ENCODE measurements around the gene SF3B2.

Gene SF3B2

DNA sequence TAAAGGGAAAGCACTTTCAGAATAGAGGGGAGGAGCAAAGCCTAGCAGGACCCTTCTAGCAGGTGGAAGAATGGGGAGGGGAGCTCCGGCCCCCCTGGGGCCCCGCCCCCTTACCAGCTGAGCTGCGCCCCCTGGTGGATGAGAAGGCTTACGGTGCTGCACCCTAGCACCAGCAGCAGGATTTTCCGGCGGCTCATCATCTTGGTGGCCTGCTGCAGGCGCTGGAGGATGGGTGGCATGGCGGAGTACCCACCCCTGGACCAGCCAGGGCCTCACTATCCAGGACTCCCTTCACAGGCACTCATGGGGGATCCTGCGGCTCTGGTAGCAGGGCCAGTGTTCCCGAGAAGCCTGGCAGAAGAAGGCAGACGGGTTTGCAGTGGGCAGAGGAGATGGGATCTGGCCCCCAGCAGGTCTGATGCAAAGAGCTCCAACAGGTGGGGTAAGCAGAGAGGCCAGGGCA, 7.0 kb upstream of the SF3B2 start:
- in situ Hi-C loops (cut with HindIII; ENCODE audit: low pct_unique_long_range_greater_than_20kb, low sequenced_read_pairs), result no loop called here
- peak; percentile 87 to 98 for DNase-seq (ENCODE audit: low read depth in 1 of 2, low spot score in 1 of 2)
- no peak for TF ChIP-seq JUND (IDR thresholded peaks at IDR 0.05; ENCODE audit: low read depth)

DNA sequence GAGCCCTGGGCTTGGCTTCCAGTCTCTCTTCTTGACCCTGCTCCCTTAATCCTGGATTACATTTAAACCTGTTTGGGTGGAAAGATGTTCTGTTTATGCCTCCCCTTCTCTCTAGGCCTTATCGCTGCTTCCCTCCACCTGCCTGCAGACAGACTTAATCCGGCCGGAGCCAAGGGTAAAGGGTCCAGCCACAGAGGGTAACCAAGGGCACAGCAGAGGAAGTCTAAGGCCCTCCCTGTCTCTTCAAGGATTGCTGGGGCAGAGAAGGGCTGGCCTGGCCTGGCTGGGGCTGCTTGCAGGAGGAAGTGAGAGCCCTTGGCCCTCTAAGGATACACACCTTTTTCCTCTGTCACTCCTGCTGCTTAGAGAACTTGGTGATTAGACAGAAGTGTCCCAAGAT, 5.3 kb upstream of the SF3B2 start:
- DNase-seq (ENCODE audit: low read depth in 1 of 2, low spot score in 1 of 2), result no peak
- in situ Hi-C loops (cut with HindIII; ENCODE audit: low pct_unique_long_range_greater_than_20kb, low sequenced_read_pairs), result no loop called here
- no peak for TF ChIP-seq JUND (IDR thresholded peaks at IDR 0.05; ENCODE audit: low read depth)

DNA sequence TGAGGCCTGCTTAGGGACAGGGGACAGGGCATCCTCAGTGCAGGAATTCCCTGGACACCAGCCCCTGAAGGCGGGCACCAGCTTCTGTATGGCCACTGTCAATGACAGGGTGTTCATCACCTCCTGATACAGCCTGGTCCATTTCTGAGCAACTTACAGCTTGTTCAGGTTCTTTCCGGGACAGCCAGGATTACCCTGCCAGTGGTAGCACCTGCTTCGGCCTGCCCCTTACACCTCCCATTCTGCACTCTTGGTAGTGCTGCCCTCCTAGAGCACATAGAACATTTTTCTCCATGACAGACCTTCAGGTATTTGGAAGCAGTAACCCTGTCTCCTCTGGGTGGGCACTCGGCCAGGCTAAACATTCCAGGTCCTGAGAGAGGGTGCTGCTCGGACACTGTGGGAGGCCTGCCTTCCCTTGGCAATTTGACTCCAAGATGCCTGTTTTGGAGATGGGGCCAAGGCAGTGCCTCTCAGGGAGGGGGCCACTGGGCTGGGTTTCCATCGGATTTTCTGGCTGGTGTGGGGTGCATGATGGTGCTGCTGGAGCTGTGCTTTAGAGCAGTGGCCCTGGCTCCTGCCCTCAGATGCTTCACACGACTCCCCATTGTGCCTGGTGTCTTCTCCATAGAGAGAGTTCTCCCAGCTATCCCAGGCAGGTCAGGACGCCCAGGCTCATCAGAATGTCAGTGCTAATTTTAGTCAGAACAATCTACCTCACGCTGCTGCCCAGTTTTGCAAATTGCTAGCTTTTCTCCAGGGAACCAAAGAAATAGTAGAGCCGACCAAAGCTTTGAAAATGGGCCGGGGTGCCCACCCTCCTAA, 4.4 kb upstream of the SF3B2 start:
- in situ Hi-C loops (cut with HindIII; ENCODE audit: low pct_unique_long_range_greater_than_20kb, low sequenced_read_pairs), result no loop called here

DNA sequence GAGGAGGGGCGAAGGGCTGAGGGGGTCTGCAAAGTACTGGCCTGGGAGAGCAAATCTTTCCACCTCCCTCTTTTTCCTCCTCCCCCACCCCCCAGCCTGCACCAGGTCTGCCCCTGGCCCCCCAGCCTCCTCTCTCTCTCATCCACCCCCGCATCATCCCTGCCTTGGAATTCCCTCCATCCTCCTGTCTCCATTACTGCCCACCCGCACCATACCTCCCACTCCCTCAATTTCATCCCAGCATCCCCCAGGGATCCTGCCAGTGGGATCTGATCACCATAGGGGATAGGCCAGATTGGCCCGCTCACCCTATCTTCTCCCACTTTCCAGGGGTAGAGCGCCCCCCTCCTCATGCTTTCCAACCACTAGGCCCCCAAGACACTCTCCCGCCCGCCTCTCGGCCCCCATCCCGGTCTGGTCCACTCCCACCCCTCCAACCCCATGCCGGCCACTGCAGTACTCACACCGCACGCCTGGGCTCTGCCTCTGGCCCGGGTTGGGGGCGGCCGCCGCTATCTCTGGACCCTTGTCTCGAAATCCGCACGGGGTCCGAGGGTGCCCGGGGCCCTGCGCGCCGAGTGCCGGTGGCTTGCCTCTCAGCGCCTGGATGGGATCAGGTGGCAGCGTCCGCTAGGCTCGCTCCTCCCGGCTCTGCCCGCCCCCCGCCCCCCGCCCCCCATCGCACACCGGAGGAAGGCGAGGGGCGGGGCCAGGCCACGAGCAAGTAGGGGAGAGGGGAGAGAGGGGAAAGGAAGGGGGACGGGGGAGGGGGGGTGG, 3.4 kb upstream of the SF3B2 start, which contains the start of gene GAL3ST3:
TSS of gene GAL3ST3 (minus strand) at position 615 of the 777 bp plus-strand sequence. CDS start 3,746 bp downstream, outside the sequence.
- DNase-seq (ENCODE audit: low read depth in 1 of 2, low spot score in 1 of 2), result no peak
- in situ Hi-C loops (cut with HindIII; ENCODE audit: low pct_unique_long_range_greater_than_20kb, low sequenced_read_pairs), result no loop called here
- TF ChIP-seq JUND (IDR thresholded peaks at IDR 0.05; ENCODE audit: low read depth), result no peak

More for the DNA sequence above, 4.4 kb upstream of the SF3B2 start:
- peak in 1 of 2 experiments; percentile 48 for DNase-seq (ENCODE audit: low read depth in 1 of 2, low spot score in 1 of 2)
- no peak for TF ChIP-seq JUND (IDR thresholded peaks at IDR 0.05; ENCODE audit: low read depth)

- no peak for DNase-seq (ENCODE audit: low read depth in 1 of 2, low spot score in 1 of 2)
- no peak for TF ChIP-seq JUND (IDR thresholded peaks at IDR 0.05; ENCODE audit: low read depth)
- in situ Hi-C loops (cut with HindIII; ENCODE audit: low pct_unique_long_range_greater_than_20kb, low sequenced_read_pairs), result no loop called here
Measured at GRCh38 chr11:66050581-66051231, 1.5 kb upstream of the SF3B2 start.

DNA sequence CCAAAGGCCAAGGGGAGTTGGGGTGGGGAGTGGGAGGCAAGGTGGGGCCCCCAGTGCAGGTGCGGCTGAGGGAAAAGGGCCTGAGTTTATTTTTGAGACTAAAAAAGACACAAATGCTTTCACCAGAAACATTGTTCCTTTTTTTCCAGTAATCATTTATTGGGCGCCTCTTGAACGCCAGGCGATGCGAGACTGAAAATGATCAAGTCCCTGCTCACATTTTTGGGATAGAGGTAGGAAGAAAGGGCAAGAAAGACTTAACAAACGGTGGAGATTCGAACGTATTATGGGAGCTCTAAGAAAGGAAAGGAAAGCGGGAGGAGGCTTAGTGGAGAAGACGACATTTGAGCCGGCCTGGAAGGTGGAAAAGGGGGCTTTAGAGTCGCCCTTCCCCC, 796 bp upstream of the SF3B2 start:
- DNase-seq (ENCODE audit: low read depth in 1 of 2, low spot score in 1 of 2), result no peak
- TF ChIP-seq JUND (IDR thresholded peaks at IDR 0.05; ENCODE audit: low read depth), result no peak
- in situ Hi-C loops (cut with HindIII; ENCODE audit: low pct_unique_long_range_greater_than_20kb, low sequenced_read_pairs), result no loop called here

DNA sequence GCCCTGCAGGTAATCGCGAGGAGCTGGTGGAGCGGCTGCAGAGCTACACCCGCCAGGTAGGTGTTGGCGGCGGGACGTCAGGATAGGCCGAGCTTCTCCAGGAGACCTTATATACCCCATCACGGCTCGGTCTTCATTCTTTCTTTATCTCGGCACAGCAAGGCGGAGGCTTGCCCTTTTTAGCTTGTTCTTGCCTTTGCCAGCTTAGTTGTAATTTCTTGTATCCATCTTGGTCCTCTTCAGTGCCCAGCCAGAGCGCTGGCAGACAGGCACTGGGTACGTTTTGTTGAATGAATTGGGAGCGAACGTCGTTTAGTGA, 459 bp downstream of the SF3B2 start:
- TF ChIP-seq JUND (IDR thresholded peaks at IDR 0.05; ENCODE audit: low read depth), result no peak
- in situ Hi-C loops (cut with HindIII; ENCODE audit: low pct_unique_long_range_greater_than_20kb, low sequenced_read_pairs), result no loop called here
- DNase-seq (ENCODE audit: low read depth in 1 of 2, low spot score in 1 of 2), result no peak

GRCh38 chr11:66055021-66055420, 2.9 kb downstream of the SF3B2 start:
- DNase-seq (ENCODE audit: low read depth in 1 of 2, low spot score in 1 of 2), result no peak
- TF ChIP-seq JUND (IDR thresholded peaks at IDR 0.05; ENCODE audit: low read depth), result no peak

DNA sequence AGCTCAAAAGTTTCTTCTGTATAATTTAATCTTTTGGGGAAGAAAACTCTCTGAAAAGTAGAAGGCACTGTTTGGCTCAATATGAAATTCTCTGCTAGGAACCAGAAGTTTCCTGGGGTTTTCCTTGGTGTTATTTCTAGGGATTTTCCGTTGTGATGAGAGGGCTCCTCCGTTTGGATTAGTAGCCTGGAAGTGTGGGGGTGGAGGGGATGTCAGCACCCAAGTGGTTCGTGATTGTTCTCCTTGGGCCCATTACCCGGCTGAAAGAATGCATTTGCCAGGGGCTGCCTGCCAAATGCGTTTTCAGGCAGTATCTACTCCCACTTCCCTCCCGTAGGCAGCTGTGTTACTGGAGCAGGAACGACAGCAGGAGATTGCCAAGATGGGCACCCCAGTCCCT, 4.3 kb downstream of the SF3B2 start:
- no peak for TF ChIP-seq JUND (IDR thresholded peaks at IDR 0.05; ENCODE audit: low read depth)
- DNase-seq (ENCODE audit: low read depth in 1 of 2, low spot score in 1 of 2), result no peak
- in situ Hi-C loops (cut with HindIII; ENCODE audit: low pct_unique_long_range_greater_than_20kb, low sequenced_read_pairs), result no loop called here

More at GRCh38 chr11:66055021-66055420, 2.9 kb downstream of the SF3B2 start:
- in situ Hi-C loops (cut with HindIII; ENCODE audit: low pct_unique_long_range_greater_than_20kb, low sequenced_read_pairs), result no loop called here

DNA sequence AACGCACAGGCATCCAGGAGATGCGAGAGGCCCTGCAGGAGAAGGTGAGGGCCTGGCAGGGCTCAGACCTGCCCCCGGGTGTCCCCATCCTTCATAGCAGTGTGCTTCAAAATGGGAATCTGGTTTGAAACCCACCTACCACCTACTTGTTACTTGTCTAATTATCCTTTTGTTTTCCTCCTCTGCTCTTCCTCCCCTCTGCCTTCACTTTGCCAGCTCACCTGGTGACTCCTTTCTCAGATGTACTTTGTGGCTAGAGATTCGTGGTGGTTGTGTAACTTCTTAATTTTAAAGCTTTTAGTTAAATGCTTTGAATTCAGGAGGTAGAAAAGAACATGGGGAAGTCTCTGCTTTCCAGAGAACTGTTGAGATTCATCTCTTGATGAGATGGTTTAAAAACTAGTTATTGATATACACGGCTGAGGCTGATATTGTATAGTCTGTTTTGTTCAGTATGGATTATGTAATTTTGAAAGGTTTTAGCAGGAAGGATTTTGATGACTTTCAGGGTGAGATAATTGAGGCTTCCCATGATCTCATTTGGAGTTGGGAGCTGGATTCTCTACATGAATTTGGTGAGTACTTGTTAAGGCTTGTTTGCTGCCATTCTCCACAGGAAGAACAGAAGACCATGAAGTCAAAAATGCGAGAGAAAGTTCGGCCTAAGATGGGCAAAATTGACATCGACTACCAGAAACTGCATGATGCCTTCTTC, 8.0 kb downstream of the SF3B2 start:
- in situ Hi-C loops (cut with HindIII; ENCODE audit: low pct_unique_long_range_greater_than_20kb, low sequenced_read_pairs), result no loop called here
- DNase-seq (ENCODE audit: low read depth in 1 of 2, low spot score in 1 of 2), result no peak
- TF ChIP-seq JUND (IDR thresholded peaks at IDR 0.05; ENCODE audit: low read depth), result no peak

DNA sequence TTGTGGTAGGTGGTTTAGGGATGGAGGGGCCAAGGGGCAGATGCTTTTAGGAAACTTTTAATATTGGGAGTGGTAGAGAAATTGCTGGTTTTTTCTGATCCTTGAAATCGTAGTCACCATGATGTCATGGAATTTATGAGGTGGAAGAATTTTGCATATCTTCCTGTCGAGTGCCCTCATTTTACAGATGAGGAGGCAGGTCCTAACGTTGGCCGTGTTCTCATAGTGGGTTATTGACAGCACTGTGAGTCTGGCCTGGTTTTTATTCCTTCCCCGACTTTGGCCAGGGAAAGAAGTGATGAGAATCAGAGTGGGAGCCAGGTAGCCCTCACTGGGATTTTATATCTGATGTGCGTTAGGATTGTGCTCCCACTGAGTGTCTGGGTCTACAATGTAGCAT, 9.1 kb downstream of the SF3B2 start:
- TF ChIP-seq JUND (IDR thresholded peaks at IDR 0.05; ENCODE audit: low read depth), result no peak
- in situ Hi-C loops (cut with HindIII; ENCODE audit: low pct_unique_long_range_greater_than_20kb, low sequenced_read_pairs), result no loop called here
- no peak for DNase-seq (ENCODE audit: low read depth in 1 of 2, low spot score in 1 of 2)

- no peak for DNase-seq (ENCODE audit: low read depth in 1 of 2, low spot score in 1 of 2)
- in situ Hi-C loops (cut with HindIII; ENCODE audit: low pct_unique_long_range_greater_than_20kb, low sequenced_read_pairs), result no loop called here
- TF ChIP-seq JUND (IDR thresholded peaks at IDR 0.05; ENCODE audit: low read depth), result no peak
Measured at GRCh38 chr11:66062408-66062807, 10.2 kb downstream of the SF3B2 start.
